Tibial artery (tissue), 4 donors: ENCODE results near the gene CAMTA1.

Experiments
- DNase-seq, 2 donors: peaks; one replicate each; pipeline ENCODE4 v3.0.0-alpha.2; 2019
- H3K27ac ChIP-seq, 2 donors: fragments of 200-600 bp; sonication (generic) in 1 of 2; 1 replicate in 1 of 2; 2 replicates in 1 of 2; pipeline ENCODE4 v1.5.1; 2018 to 2019; ENCODE audit warnings: mild to moderate bottlenecking in 1 of 2
- H3K27me3 ChIP-seq, 2 donors: fragments of 200-600 bp; sonication (generic) in 1 of 2; one replicate each; pipeline versions ENCODE4 v1.5.1 to v1.6.0; 2016 to 2019
- H3K36me3 ChIP-seq, 3 donors: fragments of 200-600 bp; sonication (generic) in 2 of 3; one replicate each; pipeline ENCODE4 v1.5.1; 2016 to 2019; ENCODE audit warnings: mild to moderate bottlenecking in 2 of 3
- H3K4me1 ChIP-seq, 4 donors: fragments of 200-600 bp; sonication (generic) in 2 of 4; 1 replicate in 3 of 4; 2 replicates in 1 of 4; pipeline ENCODE4 v1.5.1; 2016 to 2019
- H3K4me3 ChIP-seq, 2 donors: fragments of 200-600 bp; sonication (generic) in 1 of 2; 1 replicate in 1 of 2; 2 replicates in 1 of 2; pipeline ENCODE4 v1.5.1; 2018 to 2019; ENCODE audit warnings: mild to moderate bottlenecking in 2 of 2
- H3K9me3 ChIP-seq, 3 donors: fragments of 200-600 bp; sonication (generic) in 1 of 3; one replicate each; pipeline ENCODE4 v1.5.1; 2016 to 2019
- intact Hi-C: fragments of 100-400 bp; cut with DNase I; formaldehyde crosslinking; loops from one replicate; pipeline ENCODE4 v1.15.0; 2023; ENCODE audit warnings: low total_unique reads
- TF ChIP-seq, protein P1 (sequence below), 2 experiments: fragments of 200-600 bp in 1 of 2; fragments of 450-650 bp in 1 of 2; IDR thresholded peaks; one replicate each; pipeline ENCODE4 v1.5.1; 2017 to 2019; ENCODE audit warnings: antibody characterized with exemption in 2 of 2, mild to moderate bottlenecking in 1 of 2, moderate library complexity in 1 of 2

CAMTA1 gene

GRCh38 chr1:7386226-7387052 lies 601.2 kb downstream of the CAMTA1 start:
- TF ChIP-seq, protein P1, sequence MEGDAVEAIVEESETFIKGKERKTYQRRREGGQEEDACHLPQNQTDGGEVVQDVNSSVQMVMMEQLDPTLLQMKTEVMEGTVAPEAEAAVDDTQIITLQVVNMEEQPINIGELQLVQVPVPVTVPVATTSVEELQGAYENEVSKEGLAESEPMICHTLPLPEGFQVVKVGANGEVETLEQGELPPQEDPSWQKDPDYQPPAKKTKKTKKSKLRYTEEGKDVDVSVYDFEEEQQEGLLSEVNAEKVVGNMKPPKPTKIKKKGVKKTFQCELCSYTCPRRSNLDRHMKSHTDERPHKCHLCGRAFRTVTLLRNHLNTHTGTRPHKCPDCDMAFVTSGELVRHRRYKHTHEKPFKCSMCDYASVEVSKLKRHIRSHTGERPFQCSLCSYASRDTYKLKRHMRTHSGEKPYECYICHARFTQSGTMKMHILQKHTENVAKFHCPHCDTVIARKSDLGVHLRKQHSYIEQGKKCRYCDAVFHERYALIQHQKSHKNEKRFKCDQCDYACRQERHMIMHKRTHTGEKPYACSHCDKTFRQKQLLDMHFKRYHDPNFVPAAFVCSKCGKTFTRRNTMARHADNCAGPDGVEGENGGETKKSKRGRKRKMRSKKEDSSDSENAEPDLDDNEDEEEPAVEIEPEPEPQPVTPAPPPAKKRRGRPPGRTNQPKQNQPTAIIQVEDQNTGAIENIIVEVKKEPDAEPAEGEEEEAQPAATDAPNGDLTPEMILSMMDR (IDR thresholded peaks at IDR 0.05) = no peak
- Histone ChIP-seq H3K9me3 (peaks cover 0 to 3% (median 0%) of the 10 kb centered on the region in 3 donors), H3K4me1 (peaks cover 0 to 21% (median 7%) of the 10 kb centered on the region in 4 donors), H3K27ac (no peak overlapping the region), H3K27me3 (no peaks in the 10 kb centered on the region), H3K36me3 (no peaks in the 10 kb centered on the region), H3K4me3 (no peak overlapping the region)
- intact Hi-C loops = no loop called here
- peak in 1 of 2 donors; percentile 19 for DNase-seq

- Histone ChIP-seq H3K4me3 (no peak overlapping the region), H3K27me3 (no peaks in the 10 kb centered on the region), H3K27ac (no peak overlapping the region), H3K4me1 (peaks cover 0 to 21% (median 7%) of the 10 kb centered on the region in 4 donors), H3K36me3 (no peaks in the 10 kb centered on the region), H3K9me3 (no peaks in the 10 kb centered on the region)
- TF ChIP-seq, protein P1 (IDR thresholded peaks at IDR 0.05) = no peak
- DNase-seq = peak in 1 of 2 donors; percentile 32
- intact Hi-C loops = no loop called here
Observed at GRCh38 chr1:7387053-7387927, 602.0 kb downstream of the CAMTA1 start.

- H3K27me3 ChIP-seq = no peaks in the 10 kb centered on the region
- H3K27ac ChIP-seq = no peak overlapping the region
- no peak overlapping the region for H3K4me3 ChIP-seq
- TF ChIP-seq, protein P1 (IDR thresholded peaks at IDR 0.05) = no peak
- no peaks in the 10 kb centered on the region for H3K9me3 ChIP-seq
- H3K36me3 ChIP-seq = no peaks in the 10 kb centered on the region
- peaks cover 0 to 21% (median 7%) of the 10 kb centered on the region in 4 donors for H3K4me1 ChIP-seq
- intact Hi-C loops = no loop called here
- DNase-seq = peak in 1 of 2 donors; percentile 56
Observed at GRCh38 chr1:7388141-7388487, 602.9 kb downstream of the CAMTA1 start.

DNA sequence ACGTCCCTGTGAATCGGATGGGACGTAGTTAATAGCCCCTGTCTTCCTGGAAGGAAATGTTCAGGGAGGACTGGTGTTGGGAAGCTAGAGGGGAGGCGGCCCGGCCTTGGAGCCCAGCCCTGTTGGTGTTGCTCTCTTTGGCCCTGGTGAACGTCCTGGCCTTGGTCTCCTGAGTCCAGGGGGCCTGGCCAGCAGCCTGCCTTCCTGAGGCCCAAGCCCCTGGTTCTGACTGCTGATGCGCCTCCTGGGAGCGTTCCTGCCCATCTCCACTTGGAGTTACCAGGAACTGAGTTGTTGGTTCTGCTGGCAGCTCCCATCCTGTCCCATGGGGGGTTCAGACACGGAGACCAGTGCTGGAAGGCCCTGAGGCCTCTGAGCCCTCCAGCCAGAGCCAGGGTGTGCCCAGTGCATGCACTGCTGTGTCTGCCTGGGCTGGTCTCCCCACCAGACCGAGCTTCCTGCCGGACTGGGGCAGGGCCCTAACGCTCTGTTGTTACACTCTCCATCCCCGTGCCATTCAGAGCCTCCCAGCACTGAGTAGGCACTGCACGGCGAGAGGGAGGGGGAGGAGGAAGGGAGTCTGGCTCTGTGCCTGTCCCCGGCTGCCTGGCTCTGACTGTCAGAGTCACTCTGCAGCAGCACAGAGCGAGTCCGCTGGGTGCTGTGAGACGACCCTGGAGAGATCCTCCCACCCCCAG lies 603.4 kb downstream of the CAMTA1 start:
- TF ChIP-seq, protein P1 (IDR thresholded peaks at IDR 0.05) = no peak
- Histone ChIP-seq H3K9me3 (no peaks in the 10 kb centered on the region), H3K27ac (no peak overlapping the region), H3K4me3 (no peak overlapping the region), H3K27me3 (no peaks in the 10 kb centered on the region), H3K4me1 (peaks cover 0 to 21% (median 7%) of the 10 kb centered on the region in 4 donors), H3K36me3 (no peaks in the 10 kb centered on the region)
- peak in 1 of 2 donors; percentile 70 for DNase-seq
- intact Hi-C loops = no loop called here

- Histone ChIP-seq H3K9me3 (no peaks in the 10 kb centered on the region), H3K36me3 (no peaks in the 10 kb centered on the region), H3K27me3 (no peaks in the 10 kb centered on the region), H3K27ac (no peak overlapping the region), H3K4me1 (peaks cover 0 to 21% (median 7%) of the 10 kb centered on the region in 4 donors), H3K4me3 (no peak overlapping the region)
- intact Hi-C loops = no loop called here
- TF ChIP-seq, protein P1 (IDR thresholded peaks at IDR 0.05) = no peak
- peak in 1 of 2 donors; percentile 62 for DNase-seq
Observed at GRCh38 chr1:7389201-7389905, 604.1 kb downstream of the CAMTA1 start.
